Amygdala (tissue), 56 donors: ENCODE results near the gene EAPP.
"Not testable (repeated sequence)": the region's sequence is repeated elsewhere in the genome, so short reads cannot be mapped to it uniquely, and the experiment has no call there.

Experiments
- DNase-seq, 56 donors: peaks; one replicate each; lab custom pipeline; 2025; lab: John Stamatoyannopoulos, UW

The EAPP gene

GRCh38 chr14:34489324-34489723 lies 50.2 kb downstream of the EAPP start:
- no peak for DNase-seq

- no peak for DNase-seq
These were observed 51.0 kb downstream of the EAPP start for GRCh38 chr14:34488528-34488927.

- no peak for DNase-seq
These were observed 54.8 kb downstream of the EAPP start for GRCh38 chr14:34484726-34485125.

- DNase-seq = no peak
These were observed 57.0 kb downstream of the EAPP start for GRCh38 chr14:34482463-34482862.

GRCh38 chr14:34479694-34480093 lies 59.8 kb downstream of the EAPP start:
- no peak for DNase-seq

- no peak for DNase-seq
These were observed 61.2 kb downstream of the EAPP start for GRCh38 chr14:34478261-34478660.

- DNase-seq = not testable (repeated sequence)
These were observed 63.5 kb downstream of the EAPP start for GRCh38 chr14:34476036-34476435.

GRCh38 chr14:34475163-34475562 lies 64.3 kb downstream of the EAPP start:
- no peak for DNase-seq

GRCh38 chr14:34474187-34474679 lies 65.3 kb downstream of the EAPP start:
- DNase-seq = no peak

GRCh38 chr14:34472706-34473279 lies 66.7 kb downstream of the EAPP start:
- no peak for DNase-seq

- DNase-seq = no peak
These were observed 69.2 kb downstream of the EAPP start for GRCh38 chr14:34470319-34470718.

- no peak for DNase-seq
These were observed 72.8 kb downstream of the EAPP start for GRCh38 chr14:34466691-34467090.
